ENCODE data around the gene HCFC1. TPM values are rescaled to one million over a fixed set of nuclear protein-coding genes. Genes with fewer than 3 reads are reported as not detected.

HCFC1 gene
- total and polyA plus RNA-seq, 2 of the 8 experiments (the other 6 are each of a cell fraction or from before 2014, with no cell fraction given) = 24.9 to 117 TPM

- no peaks in the 10 kb centered on the region for H3K79me1 ChIP-seq (ENCODE audit: low read depth, low read length)
- peak overlapping the region; percentile 45; the same call in 1 of the 2 replicates for H3K27ac ChIP-seq (ENCODE audit: low read depth, low read length)
- H2BK15ac ChIP-seq (ENCODE audit: low read length) = no peak overlapping the region
- H3K27me3 ChIP-seq (replicated peaks in 1 of 4; ENCODE audit: control insufficient read depth in 3 of 4, extremely low read depth in 1 of 4, insufficient read depth in 3 of 4, low read length in 3 of 4) = no peaks in the 10 kb centered on the region
- H3K23me2 ChIP-seq (ENCODE audit: low read depth, low read length) = no peaks in the 10 kb centered on the region
- no peak overlapping the region for H2AK5ac ChIP-seq (ENCODE audit: low read depth, low read length)
- no peak overlapping the region for H3K9ac ChIP-seq (replicated peaks in 1 of 4; ENCODE audit: extremely low read depth in 1 of 4, low read depth in 3 of 4, low read length in 3 of 4)
- H2AFZ ChIP-seq (ENCODE audit: low read length) = no peak overlapping the region
- H3K56ac ChIP-seq (replicated peaks; ENCODE audit: insufficient read length, low read depth, low read length) = no peak overlapping the region
- peaks cover 0 to 14% (median 3%) of the 10 kb centered on the region in 4 experiments; a peak in 5 of 7 replicates for H3K4me1 ChIP-seq (replicated peaks in 1 of 4; ENCODE audit: control insufficient read depth in 3 of 4, insufficient read depth in 4 of 4, low read length in 3 of 4)
- no peaks in the 10 kb centered on the region for H3K79me2 ChIP-seq (ENCODE audit: control insufficient read depth in 1 of 2, insufficient read depth in 2 of 2, low read length in 2 of 2)
- H3K36me3 ChIP-seq (ENCODE audit: control insufficient read depth in 2 of 4, insufficient read depth in 4 of 4, low read length in 3 of 4) = peaks cover 14 to 27% (median 23%) of the 10 kb centered on the region in 4 experiments; a peak in 7 of 8 replicates
- no peak overlapping the region for H4K8ac ChIP-seq (ENCODE audit: extremely low read depth, insufficient read depth, low read length)
- no peak overlapping the region for H3K4me3 ChIP-seq (ENCODE audit: extremely low read depth in 1 of 4, insufficient read depth in 2 of 4, low read depth in 3 of 4, low read length in 4 of 4)
- H2BK12ac ChIP-seq (ENCODE audit: low read depth, low read length) = no peak overlapping the region
- no peak overlapping the region for H2BK120ac ChIP-seq (replicated peaks; ENCODE audit: low read depth, low read length)
- no peak overlapping the region for H3K23ac ChIP-seq (ENCODE audit: insufficient read length)
- H2BK20ac ChIP-seq (ENCODE audit: low read length) = no peak overlapping the region
- H4K5ac ChIP-seq (ENCODE audit: insufficient read length, low read depth, low read length) = no peak overlapping the region
- peaks cover 0 to 1% of the 10 kb centered on the region in 2 experiments for H4K20me1 ChIP-seq (replicated peaks in 1 of 2; ENCODE audit: control insufficient read depth in 1 of 2, insufficient read depth in 2 of 2, low read length in 2 of 2)
- H3K14ac ChIP-seq (ENCODE audit: insufficient read length) = no peak overlapping the region
- no peak overlapping the region for H3K4me2 ChIP-seq (ENCODE audit: insufficient read depth in 1 of 2, low read depth in 2 of 2, low read length in 2 of 2)
- POLR2A ChIA-PET (ENCODE audit: partially characterized antibody) = interaction anchor here (0.9 to 18.9 kb wide), 6 partner anchors 21 to 153 kb away, joined by 3 to 231 read pairs (median 8); partner anchors contain the start of genes ARHGAP4, HCFC1, IDH3G and SSR4
- WGBS, 2 experiments (ENCODE audit: extremely low coverage in 1 of 2, insufficient coverage in 1 of 2, insufficient read length in 1 of 2, insufficient replicate concordance in 2 of 2, low coverage in 1 of 2, low lambda C conversion rate in 2 of 2, missing lambda C conversion rate in 1 of 2) = 40% methylated on average over 14 of the region's 19 CpGs; no CpG with 5 or more reads in 1 of the 2 experiments
- H3K4ac ChIP-seq (replicated peaks; ENCODE audit: insufficient read length, low read depth, low read length) = no peak overlapping the region
- CTCF ChIA-PET (ENCODE audit: partially characterized antibody) = interaction anchor here (0.6 to 11.1 kb wide), 22 partner anchors 11 to 491 kb away, joined by 3 to 272 read pairs (median 4); partner anchors contain the start of genes ARHGAP4, HCFC1, NAA10 and PLXNB3
- no peak overlapping the region for H4K91ac ChIP-seq (replicated peaks; ENCODE audit: insufficient read length, low read length)
- 0 out of 2 replicates have a peak overlapping the region, but pooled peaks have one; percentile 83 for H2BK5ac ChIP-seq (ENCODE audit: low read depth, low read length)
- no peak overlapping the region for H3K18ac ChIP-seq (ENCODE audit: extremely low read depth, low read length)
- DNase-seq (ENCODE audit: low read depth in 1 of 2, low spot score in 2 of 2) = peak in 1 of 2 experiments; percentile 77
- peak; percentile 71 for FAIRE-seq
- no peaks in the 10 kb centered on the region for H3K9me3 ChIP-seq (ENCODE audit: insufficient read depth in 2 of 2, low read depth in 1 of 2, low read length in 1 of 2)
- TF ChIP-seq RAD21 (IDR thresholded peaks at IDR 0.05 in 1 of 2, conservative IDR thresholded peaks at IDR 0.05 in 1 of 2; ENCODE audit: low read depth in 2 of 2, low read length in 2 of 2) (peak; percentile 51 to 64), TAF1 (IDR thresholded peaks at IDR 0.05; ENCODE audit: low read depth, low read length) (no peak), E2F6 (IDR thresholded peaks at IDR 0.05) (no peak), RXRA (IDR thresholded peaks at IDR 0.05; ENCODE audit: insufficient read depth, low read depth, low read length) (no peak), CTCF (IDR thresholded peaks at IDR 0.05; ENCODE audit: control extremely low read depth in 1 of 3, insufficient read depth in 1 of 3, low read depth in 1 of 3, low read length in 3 of 3) (peak in 2 of 3 experiments; percentile 77 to 99; a peak in 3 of 4 replicates)
These were observed 24.4 kb downstream of the HCFC1 start for GRCh38 chrX:153947009-153947769.
